Activated naive CD8-positive, alpha-beta T cell treated with anti-CD3 and anti-CD28 coated beads for 36 hours (primary cell): ENCODE results near the gene CRIP1. TPM values are rescaled to one million over a fixed set of nuclear protein-coding genes. Genes with fewer than 3 reads are reported as not detected.

Experiments used
- DNase-seq: peaks from one replicate; pipeline ENCODE4 v3.0.0; 2021
- H3K27ac Mint-ChIP-seq: one replicate; pipeline ENCODE4 v1.8.0; 2022; ENCODE audit warnings: mild to moderate bottlenecking, moderate library complexity, mixed read lengths
- H3K27me3 Mint-ChIP-seq: one replicate; pipeline ENCODE4 v1.8.0; 2022; ENCODE audit warnings: mild to moderate bottlenecking, mixed read lengths
- H3K36me3 Mint-ChIP-seq: one replicate; pipeline ENCODE4 v1.8.0; 2021; ENCODE audit warnings: mild to moderate bottlenecking, mixed read lengths
- H3K4me1 Mint-ChIP-seq: one replicate; pipeline ENCODE4 v1.8.0; 2021; ENCODE audit warnings: mixed read lengths
- H3K4me3 Mint-ChIP-seq: one replicate; pipeline ENCODE4 v1.8.0; 2022; ENCODE audit warnings: mild to moderate bottlenecking, moderate library complexity, mixed read lengths
- H3K9me3 Mint-ChIP-seq: one replicate; pipeline ENCODE4 v1.8.0; 2022; ENCODE audit warnings: mixed read lengths
- total RNA-seq, 2 experiments: library from RNA; stranded (reverse); gene quantifications; one replicate each; pipeline ENCODE4 v1.2.3, GENCODE V29; 2021

The CRIP1 gene
- total RNA-seq, 2 experiments from 2014 or later = 82.5 to 87.3 TPM

DNA sequence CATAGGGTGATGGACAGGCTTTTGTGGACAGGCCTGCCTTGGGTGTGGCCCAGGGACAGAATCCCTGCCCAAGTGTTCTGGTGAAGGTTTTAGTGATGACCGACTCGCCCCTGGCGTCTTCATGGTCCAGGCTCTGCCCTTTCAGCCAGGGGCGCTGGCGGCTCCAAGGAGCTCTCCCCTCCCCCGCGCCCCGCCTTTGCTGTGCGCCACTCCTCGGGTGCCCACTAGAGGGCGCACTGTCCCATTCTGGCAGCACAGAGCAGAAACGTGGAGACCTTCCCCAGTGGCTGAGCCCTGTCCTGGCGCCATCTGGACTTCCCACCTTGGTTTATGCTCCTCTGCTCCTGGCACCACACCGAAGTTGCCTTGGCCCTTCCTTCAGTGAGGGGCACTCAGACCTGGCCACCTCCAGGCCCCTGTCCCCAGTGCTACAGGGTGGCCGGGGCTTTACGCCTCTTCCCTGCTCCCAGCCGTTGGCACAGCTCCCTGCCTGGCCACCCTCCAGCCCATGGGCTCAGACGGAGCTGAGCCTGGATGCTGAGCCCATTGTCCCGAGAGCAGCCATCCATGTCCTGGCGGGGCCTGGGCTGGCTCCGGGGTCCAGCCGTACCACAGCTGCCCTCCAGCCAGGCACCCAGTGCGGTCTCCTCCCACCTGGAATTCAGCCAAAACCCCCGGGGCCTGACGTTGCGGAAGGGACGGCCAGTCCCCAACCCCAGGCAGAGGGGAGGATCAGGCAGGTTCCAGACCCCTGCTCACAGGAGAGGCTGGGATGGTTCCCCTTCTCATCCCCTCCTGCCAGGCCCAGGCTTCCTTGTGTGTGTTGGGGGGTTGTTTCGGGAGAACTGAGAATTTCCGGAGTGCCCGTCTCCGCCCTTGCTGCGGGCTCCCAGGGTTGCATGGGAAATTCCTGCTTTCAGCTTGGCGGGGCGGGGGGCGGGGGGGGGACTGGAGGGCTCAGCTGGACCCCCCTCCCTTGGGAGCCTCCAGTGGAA is 5.6 kb upstream of the CRIP1 start:
- Mint-ChIP-seq H3K9me3 (peaks cover 3% of the 10 kb centered on the region), H3K27ac (peak overlapping the region; percentile 96), H3K36me3 (no peaks in the 10 kb centered on the region), H3K4me3 (peak overlapping the region; percentile 70), H3K4me1 (peaks cover 36% of the 10 kb centered on the region), H3K27me3 (peaks cover 24% of the 10 kb centered on the region)
- DNase-seq = peak; percentile 92

DNA sequence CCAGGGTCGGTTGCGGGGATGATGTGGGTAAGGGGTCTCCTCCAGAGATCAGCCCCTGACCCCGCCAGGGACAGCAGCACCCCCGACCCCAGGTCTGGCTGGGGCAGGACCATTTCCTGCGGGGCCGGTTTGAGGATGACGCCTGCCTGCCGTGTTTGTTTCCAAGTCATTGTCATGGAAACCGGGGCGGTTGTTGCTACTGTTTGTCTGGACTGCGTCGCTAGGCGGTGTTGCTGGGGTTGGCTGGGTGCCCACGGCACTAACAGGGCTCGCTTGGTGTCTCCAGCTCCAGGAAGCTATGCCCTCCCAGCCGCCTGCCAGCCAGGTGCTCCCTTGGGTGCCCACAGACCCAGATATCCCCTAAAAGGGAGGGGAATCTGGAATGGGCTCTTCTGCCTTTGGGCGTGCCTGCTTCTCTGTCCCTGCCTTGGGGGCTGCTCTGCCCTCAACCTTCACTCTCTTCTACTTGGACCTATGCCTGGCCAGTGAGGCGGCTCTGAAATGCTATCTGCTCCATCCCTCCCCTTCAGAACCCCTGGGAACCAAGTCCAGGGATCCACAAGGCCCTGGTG is 4.7 kb upstream of the CRIP1 start:
- peak; percentile 93 for DNase-seq
- peak overlapping the region; percentile 96 for H3K27ac Mint-ChIP-seq
- H3K9me3 Mint-ChIP-seq = peaks cover 3% of the 10 kb centered on the region
- H3K36me3 Mint-ChIP-seq = no peaks in the 10 kb centered on the region
- H3K4me1 Mint-ChIP-seq = peaks cover 36% of the 10 kb centered on the region
- peak overlapping the region; percentile 69 for H3K4me3 Mint-ChIP-seq
- H3K27me3 Mint-ChIP-seq = peaks cover 20% of the 10 kb centered on the region

DNA sequence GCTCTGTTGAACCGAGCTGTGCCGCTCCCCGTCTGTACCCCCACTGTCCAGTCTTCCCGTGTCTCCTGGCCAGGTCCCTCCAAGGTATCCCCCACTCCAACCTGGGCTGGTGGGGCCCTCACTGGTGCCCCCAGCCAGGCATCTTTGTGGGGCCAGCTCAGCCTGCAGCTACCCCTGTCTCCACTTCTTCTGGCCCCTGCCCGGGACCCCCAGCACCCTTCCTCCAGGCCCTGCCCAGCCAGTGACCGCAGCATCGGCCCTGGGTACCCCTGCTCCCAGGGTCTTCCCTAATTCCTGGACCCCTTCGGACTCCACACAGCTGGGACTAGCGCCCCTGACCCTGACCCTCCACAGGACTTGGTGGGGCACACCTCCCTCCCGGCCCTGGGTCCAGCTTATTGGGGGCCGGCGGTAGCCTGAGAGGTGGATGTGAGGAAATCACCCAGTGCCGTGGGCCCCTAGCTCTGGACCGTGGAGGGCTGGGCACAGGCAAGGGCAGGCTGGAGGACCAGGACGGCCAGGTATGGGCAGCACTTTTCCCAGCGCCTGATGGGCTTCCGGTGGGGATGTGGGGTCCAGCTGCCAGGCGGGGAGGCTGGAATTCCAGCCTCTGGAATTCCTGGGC is 4.1 kb upstream of the CRIP1 start:
- peaks cover 14% of the 10 kb centered on the region for H3K27me3 Mint-ChIP-seq
- no peaks in the 10 kb centered on the region for H3K9me3 Mint-ChIP-seq
- no peak for DNase-seq
- no peak overlapping the region for H3K4me3 Mint-ChIP-seq
- peak overlapping the region; percentile 96 for H3K27ac Mint-ChIP-seq
- no peaks in the 10 kb centered on the region for H3K36me3 Mint-ChIP-seq
- peaks cover 32% of the 10 kb centered on the region for H3K4me1 Mint-ChIP-seq

DNA sequence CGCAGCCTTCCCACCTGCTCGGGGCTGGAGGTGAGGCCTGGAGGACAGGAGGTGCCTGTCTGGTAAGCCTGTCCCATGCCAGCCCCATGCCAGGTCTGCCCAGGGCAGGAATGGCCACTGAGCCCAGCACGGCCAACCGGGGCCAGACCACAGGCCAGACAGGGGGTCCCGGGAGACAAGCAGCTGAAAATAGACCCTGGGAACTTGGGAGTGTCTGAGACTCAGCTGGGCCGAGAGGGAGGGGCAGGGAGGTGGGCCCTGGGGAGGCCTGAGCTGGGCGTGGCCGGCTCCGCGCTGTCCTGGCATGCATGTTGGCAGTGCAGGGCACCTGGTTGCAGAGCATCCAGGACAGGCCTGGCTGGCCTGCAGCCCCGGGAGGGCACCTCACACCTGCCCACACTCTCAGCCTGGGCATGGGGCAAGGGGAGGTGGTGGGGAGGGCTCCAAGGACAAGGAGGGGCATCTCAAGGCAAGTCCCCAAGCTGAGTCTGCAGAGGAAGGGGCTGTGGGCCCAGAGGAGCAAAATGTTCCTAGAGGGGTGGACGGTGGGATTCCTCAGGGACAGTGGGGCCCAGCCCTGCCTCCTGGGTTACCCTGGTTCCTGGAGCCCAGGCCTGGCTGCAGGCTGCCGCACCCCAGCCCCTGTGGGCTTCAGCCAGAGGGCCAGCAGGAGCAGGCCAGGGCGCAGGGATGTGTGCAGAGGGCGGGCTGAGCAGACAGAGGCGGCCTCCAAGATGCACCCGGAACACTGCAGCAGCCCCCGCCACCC is 3.2 kb upstream of the CRIP1 start:
- Mint-ChIP-seq H3K27ac (no peak overlapping the region), H3K4me3 (no peak overlapping the region), H3K9me3 (no peaks in the 10 kb centered on the region), H3K36me3 (no peaks in the 10 kb centered on the region), H3K4me1 (peaks cover 38% of the 10 kb centered on the region), H3K27me3 (peaks cover 11% of the 10 kb centered on the region)
- DNase-seq = no peak

GRCh38 chr14:105484069-105484996 is 2.4 kb upstream of the CRIP1 start:
- peaks cover 43% of the 10 kb centered on the region for H3K4me1 Mint-ChIP-seq
- peak overlapping the region; percentile 3 for H3K27ac Mint-ChIP-seq
- no peaks in the 10 kb centered on the region for H3K9me3 Mint-ChIP-seq
- DNase-seq = no peak
- peaks cover 11% of the 10 kb centered on the region for H3K27me3 Mint-ChIP-seq
- no peak overlapping the region for H3K4me3 Mint-ChIP-seq
- H3K36me3 Mint-ChIP-seq = no peaks in the 10 kb centered on the region

- H3K9me3 Mint-ChIP-seq = no peaks in the 10 kb centered on the region
- peaks cover 4% of the 10 kb centered on the region for H3K27me3 Mint-ChIP-seq
- no peak for DNase-seq
- H3K4me1 Mint-ChIP-seq = peaks cover 43% of the 10 kb centered on the region
- H3K4me3 Mint-ChIP-seq = no peak overlapping the region
- H3K36me3 Mint-ChIP-seq = no peaks in the 10 kb centered on the region
- no peak overlapping the region for H3K27ac Mint-ChIP-seq
These were observed 1.7 kb upstream of the CRIP1 start for GRCh38 chr14:105484997-105485393.

GRCh38 chr14:105485739-105486162 is 935 bp upstream of the CRIP1 start:
- peak; percentile 51 for DNase-seq
- Mint-ChIP-seq H3K9me3 (no peaks in the 10 kb centered on the region), H3K4me3 (no peak overlapping the region), H3K27me3 (peaks cover 3% of the 10 kb centered on the region), H3K4me1 (peaks cover 42% of the 10 kb centered on the region), H3K36me3 (no peaks in the 10 kb centered on the region), H3K27ac (no peak overlapping the region)

GRCh38 chr14:105486974-105487448 is 325 bp downstream of the CRIP1 start:
- H3K27me3 Mint-ChIP-seq = peaks cover 3% of the 10 kb centered on the region
- peaks cover 39% of the 10 kb centered on the region for H3K4me1 Mint-ChIP-seq
- DNase-seq = peak; percentile 47
- H3K9me3 Mint-ChIP-seq = no peaks in the 10 kb centered on the region
- no peak overlapping the region for H3K27ac Mint-ChIP-seq
- H3K4me3 Mint-ChIP-seq = peak overlapping the region; percentile 79
- H3K36me3 Mint-ChIP-seq = no peaks in the 10 kb centered on the region

GRCh38 chr14:105487449-105487985 is 831 bp downstream of the CRIP1 start:
- DNase-seq = peak; percentile 66
- Mint-ChIP-seq H3K27me3 (peaks cover 3% of the 10 kb centered on the region), H3K36me3 (no peaks in the 10 kb centered on the region), H3K9me3 (no peaks in the 10 kb centered on the region), H3K27ac (peak overlapping the region; percentile 70), H3K4me3 (peak overlapping the region; percentile 79), H3K4me1 (peaks cover 35% of the 10 kb centered on the region)

GRCh38 chr14:105487986-105488777 is 1.5 kb downstream of the CRIP1 start:
- no peaks in the 10 kb centered on the region for H3K9me3 Mint-ChIP-seq
- H3K4me1 Mint-ChIP-seq = peaks cover 34% of the 10 kb centered on the region
- peak overlapping the region; percentile 70 for H3K27ac Mint-ChIP-seq
- no peaks in the 10 kb centered on the region for H3K36me3 Mint-ChIP-seq
- peak overlapping the region; percentile 79 for H3K4me3 Mint-ChIP-seq
- H3K27me3 Mint-ChIP-seq = peaks cover 3% of the 10 kb centered on the region
- no peak for DNase-seq

GRCh38 chr14:105488781-105489541 is 2.3 kb downstream of the CRIP1 start:
- Mint-ChIP-seq H3K27me3 (peaks cover 3% of the 10 kb centered on the region), H3K9me3 (no peaks in the 10 kb centered on the region), H3K27ac (peak overlapping the region; percentile 80), H3K4me3 (peak overlapping the region; percentile 74), H3K36me3 (no peaks in the 10 kb centered on the region), H3K4me1 (peaks cover 34% of the 10 kb centered on the region)
- DNase-seq = no peak

DNA sequence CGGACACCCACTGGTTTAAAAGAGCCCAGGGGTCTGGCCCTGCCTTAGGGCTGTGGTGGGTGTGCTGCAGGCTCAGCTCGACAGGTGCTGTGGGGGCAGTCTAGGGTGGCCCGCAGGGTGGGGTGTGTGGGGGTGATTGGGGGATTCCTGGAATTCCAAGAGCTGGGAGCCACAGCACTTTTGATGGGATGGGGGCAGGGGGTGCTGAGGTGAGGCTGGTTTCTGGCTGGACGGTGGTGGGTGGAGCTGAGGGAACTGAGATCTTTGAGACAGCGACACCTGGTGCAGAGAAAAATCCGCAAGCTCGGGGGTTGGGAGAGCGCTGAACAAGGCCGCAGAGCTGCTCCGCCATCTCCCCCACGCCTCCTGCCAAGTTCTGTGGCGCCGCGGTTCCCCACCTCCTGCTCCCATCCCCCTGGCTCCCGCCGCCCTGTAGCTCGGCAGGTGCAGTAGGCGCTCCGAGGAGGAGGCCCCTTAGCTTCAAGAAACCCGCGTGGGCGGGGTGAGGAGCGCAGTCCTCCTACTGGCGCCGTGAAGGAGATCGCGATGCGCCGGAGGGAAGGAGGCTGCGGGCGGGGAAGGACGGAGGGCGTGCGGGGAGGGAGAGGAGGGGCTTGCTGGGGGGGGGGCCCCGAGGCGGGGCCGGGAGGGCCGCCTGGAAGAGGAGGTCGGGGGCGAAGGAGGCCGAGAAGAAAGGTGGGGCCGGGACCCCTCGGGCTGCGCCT is 3.0 kb downstream of the CRIP1 start:
- peak overlapping the region; percentile 80 for H3K27ac Mint-ChIP-seq
- peaks cover 28% of the 10 kb centered on the region for H3K4me1 Mint-ChIP-seq
- H3K36me3 Mint-ChIP-seq = no peaks in the 10 kb centered on the region
- H3K27me3 Mint-ChIP-seq = peaks cover 3% of the 10 kb centered on the region
- H3K4me3 Mint-ChIP-seq = peak overlapping the region; percentile 74
- peak; percentile 86 for DNase-seq
- no peaks in the 10 kb centered on the region for H3K9me3 Mint-ChIP-seq
